Measurements from ENCODE around the gene SLC25A33. TPM values are rescaled to one million over a fixed set of nuclear protein-coding genes. Genes with fewer than 3 reads are reported as not detected.
A peak's percentile ranks its signal among the peaks of the same experiment; 100 is the strongest.
"Not testable (repeated sequence)": the region's sequence is repeated elsewhere in the genome, so short reads cannot be mapped to it uniquely, and the experiment has no call there.

SLC25A33 gene
- total RNA-seq, 2 experiments from 2014 or later: 4.1 to 4.4 TPM

DNA sequence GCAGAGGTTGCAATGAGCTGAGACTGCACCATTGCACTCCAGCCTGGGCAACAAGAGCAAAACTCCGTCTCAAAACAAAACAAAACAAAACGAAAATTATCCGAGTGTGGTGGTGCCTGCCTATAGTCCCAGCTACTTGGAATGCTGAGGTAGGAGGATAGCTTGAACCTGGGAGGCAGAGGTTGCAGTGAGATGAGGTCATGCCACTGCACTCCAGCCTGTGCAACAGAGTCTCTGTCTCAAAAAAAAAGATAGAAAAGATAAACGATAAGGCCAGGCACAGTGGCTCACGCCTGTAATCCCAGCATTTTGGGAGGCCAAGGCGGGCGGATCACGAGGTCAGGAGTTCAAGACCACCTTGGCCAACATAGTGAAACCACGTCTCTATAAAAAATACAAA is 23.7 kb upstream of the SLC25A33 start:
- H3K36me3 Mint-ChIP-seq (ENCODE audit: low read depth); ATAC-seq; H3K4me1 Mint-ChIP-seq (ENCODE audit: low read depth); POLR2A ChIA-PET; CTCF ChIA-PET; H3K27me3 Mint-ChIP-seq (ENCODE audit: low read depth); H3K9me3 Mint-ChIP-seq (ENCODE audit: insufficient read depth); H3K4me3 Mint-ChIP-seq; DNase-seq; H3K27ac Mint-ChIP-seq: not testable (repeated sequence)

DNA sequence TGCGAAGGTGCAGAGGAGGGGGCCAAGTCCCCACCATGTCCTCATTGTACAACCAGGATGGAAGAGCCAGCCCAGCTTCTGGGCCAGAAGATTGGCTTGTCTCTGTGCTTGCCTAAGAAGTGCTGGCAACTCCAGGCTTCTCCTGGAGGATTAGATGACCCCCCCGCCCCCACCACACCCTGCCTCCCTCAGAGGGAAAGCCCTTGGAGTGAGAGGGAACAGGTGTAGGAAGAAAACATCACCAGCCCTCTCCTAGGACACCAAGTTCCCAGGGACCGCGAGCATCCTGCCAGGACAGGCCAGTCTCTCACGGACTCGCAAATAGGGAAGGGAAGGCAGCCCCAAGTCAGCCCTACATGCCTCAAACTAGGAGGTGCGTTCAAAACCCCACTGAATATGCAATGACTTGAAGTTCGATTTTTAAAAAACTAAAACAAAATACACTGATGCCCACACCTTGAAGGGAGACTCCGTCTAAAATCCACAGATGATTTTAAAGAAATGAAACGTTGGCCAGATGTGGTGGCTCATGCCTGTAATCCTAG is 20.7 kb upstream of the SLC25A33 start:
- ChIA-PET POLR2A (no interaction called here), CTCF (no interaction called here)
- H3K36me3 Mint-ChIP-seq (ENCODE audit: low read depth): no peaks in the 10 kb centered on the region
- no peaks in the 10 kb centered on the region for H3K27me3 Mint-ChIP-seq (ENCODE audit: low read depth)
- H3K27ac Mint-ChIP-seq: no peak overlapping the region
- DNase-seq (no peak), ATAC-seq (no peak)
- no peaks in the 10 kb centered on the region for H3K4me1 Mint-ChIP-seq (ENCODE audit: low read depth)
- H3K9me3 Mint-ChIP-seq (ENCODE audit: insufficient read depth): no peaks in the 10 kb centered on the region
- no peak overlapping the region for H3K4me3 Mint-ChIP-seq

DNA sequence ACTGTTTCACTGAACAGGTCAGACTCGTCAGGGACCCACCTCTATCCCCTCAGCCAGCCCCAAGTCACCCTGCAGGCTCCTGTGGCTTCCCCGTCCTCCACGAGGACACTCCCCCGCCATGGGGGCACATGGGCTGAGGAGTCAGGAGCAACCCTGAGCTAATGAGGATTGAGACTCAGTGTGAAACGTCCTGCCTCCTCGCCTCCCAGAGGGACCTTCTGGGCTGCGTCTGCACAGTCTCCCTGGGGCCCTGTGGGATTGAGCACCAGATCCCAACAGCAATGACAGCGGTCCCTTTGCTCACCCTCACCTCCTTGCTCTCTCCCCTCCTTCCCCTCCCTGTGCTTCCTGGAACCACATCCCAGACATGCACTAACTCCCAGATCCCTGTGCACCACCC is 18.9 kb upstream of the SLC25A33 start:
- Mint-ChIP-seq H3K27ac (no peak overlapping the region), H3K9me3 (ENCODE audit: insufficient read depth) (no peaks in the 10 kb centered on the region), H3K4me3 (no peak overlapping the region), H3K27me3 (ENCODE audit: low read depth) (no peaks in the 10 kb centered on the region), H3K36me3 (ENCODE audit: low read depth) (no peaks in the 10 kb centered on the region), H3K4me1 (ENCODE audit: low read depth) (no peaks in the 10 kb centered on the region)
- DNase-seq (no peak), ATAC-seq (no peak)
- POLR2A ChIA-PET: no interaction called here
- CTCF ChIA-PET: no interaction called here

DNA sequence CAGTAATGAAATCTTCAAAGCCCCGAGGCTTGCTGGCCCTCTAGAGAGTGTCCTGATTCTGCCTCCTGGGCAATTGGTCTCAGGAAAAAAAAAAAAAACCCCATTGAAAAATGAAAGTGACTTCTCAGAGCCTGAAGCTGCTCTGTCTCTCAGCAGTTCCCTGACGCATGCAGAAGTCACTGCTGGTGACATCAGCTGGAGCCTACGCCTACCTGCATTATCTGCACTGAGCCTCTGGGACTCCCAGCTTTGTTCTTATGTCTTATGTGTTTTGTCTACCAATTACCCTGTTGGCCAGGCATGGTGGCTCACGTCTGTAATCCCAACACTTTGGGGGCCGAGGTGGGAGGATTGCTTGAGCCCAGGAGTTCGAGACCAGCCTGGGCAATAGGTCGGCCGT is 10.1 kb upstream of the SLC25A33 start:
- Mint-ChIP-seq H3K9me3 (ENCODE audit: insufficient read depth) (no peaks in the 10 kb centered on the region), H3K36me3 (ENCODE audit: low read depth) (no peaks in the 10 kb centered on the region), H3K27me3 (ENCODE audit: low read depth) (no peaks in the 10 kb centered on the region), H3K4me3 (no peak overlapping the region), H3K4me1 (ENCODE audit: low read depth) (no peaks in the 10 kb centered on the region), H3K27ac (no peak overlapping the region)
- DNase-seq (no peak), ATAC-seq (no peak)
- CTCF ChIA-PET: no interaction called here
- POLR2A ChIA-PET: no interaction called here

DNA sequence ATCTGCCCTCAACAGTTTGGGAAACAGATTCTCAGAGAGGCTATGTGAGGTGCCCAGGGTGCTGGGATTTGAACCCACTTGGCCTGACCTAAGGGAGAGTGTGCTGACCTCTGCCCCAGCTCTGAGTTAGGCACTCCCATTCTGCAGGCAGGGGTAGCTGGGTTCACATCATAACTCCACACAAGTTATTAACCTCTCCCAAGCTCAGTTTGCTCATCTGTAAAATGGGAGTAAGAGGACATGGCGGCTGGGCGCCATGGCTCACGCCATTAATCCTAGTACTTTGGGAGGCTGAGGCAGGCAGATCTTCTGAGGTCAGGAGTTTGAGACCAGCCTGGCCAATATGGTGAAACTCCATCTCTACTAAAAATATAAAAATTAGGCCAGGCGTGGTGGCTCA is 8.9 kb upstream of the SLC25A33 start:
- Mint-ChIP-seq H3K9me3 (ENCODE audit: insufficient read depth) (no peaks in the 10 kb centered on the region), H3K27me3 (ENCODE audit: low read depth) (no peaks in the 10 kb centered on the region), H3K4me3 (no peak overlapping the region), H3K36me3 (ENCODE audit: low read depth) (no peaks in the 10 kb centered on the region), H3K27ac (no peak overlapping the region), H3K4me1 (ENCODE audit: low read depth) (no peaks in the 10 kb centered on the region)
- ChIA-PET POLR2A (no interaction called here), CTCF (no interaction called here)
- DNase-seq: no peak
- ATAC-seq: no peak

DNA sequence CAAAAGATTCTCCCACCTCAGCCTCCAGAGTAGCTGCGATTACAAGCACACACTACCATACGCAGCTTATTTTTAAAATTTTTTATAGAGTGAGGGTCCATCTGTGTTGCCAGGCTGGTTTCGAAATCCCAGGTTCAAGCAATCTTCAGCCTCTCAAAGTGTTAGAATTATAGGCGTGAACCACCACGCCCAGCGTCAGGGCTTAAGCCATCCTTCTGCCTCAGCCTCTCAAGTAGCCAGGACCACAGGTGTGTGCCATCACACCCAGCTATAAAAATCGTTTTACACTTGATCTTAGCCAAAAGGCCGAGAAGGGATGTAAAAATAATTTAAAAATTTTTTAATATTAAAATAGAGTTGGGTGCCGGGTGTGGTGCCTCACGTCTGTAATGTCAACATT is 4.3 kb upstream of the SLC25A33 start:
- CTCF ChIA-PET: no interaction called here
- ATAC-seq: no peak
- no peak for DNase-seq
- no peaks in the 10 kb centered on the region for H3K36me3 Mint-ChIP-seq (ENCODE audit: low read depth)
- H3K9me3 Mint-ChIP-seq (ENCODE audit: insufficient read depth): no peaks in the 10 kb centered on the region
- H3K27me3 Mint-ChIP-seq (ENCODE audit: low read depth): no peaks in the 10 kb centered on the region
- peaks cover 14% of the 10 kb centered on the region for H3K4me1 Mint-ChIP-seq (ENCODE audit: low read depth)
- POLR2A ChIA-PET: no interaction called here
- no peak overlapping the region for H3K4me3 Mint-ChIP-seq
- no peak overlapping the region for H3K27ac Mint-ChIP-seq

DNA sequence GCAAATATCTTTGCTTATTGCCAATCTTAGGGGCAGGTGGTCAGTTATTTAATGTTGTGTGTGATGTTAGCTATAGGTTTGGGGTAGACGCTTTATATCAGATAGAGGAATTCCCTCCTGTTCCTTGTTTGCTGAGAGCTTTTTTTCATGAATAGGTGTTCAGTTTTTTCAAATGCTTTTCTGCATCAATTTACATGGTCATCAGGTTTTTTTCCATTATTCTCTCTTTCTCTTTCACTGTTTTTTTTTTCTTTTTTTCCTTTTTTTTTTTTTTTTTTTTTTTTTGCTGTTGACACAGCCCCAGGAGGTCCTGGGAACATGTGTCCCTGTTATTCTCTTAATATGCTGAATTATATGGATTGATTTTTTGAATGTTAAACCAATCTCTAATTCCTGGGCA is 3.0 kb upstream of the SLC25A33 start:
- peaks cover 4% of the 10 kb centered on the region for H3K36me3 Mint-ChIP-seq (ENCODE audit: low read depth)
- peaks cover 25% of the 10 kb centered on the region for H3K4me1 Mint-ChIP-seq (ENCODE audit: low read depth)
- POLR2A ChIA-PET: interaction anchor here (0.6 kb wide), 1 partner anchor 145 kb away, joined by 3 read pairs; no protein-coding TSS in a partner anchor
- no peaks in the 10 kb centered on the region for H3K9me3 Mint-ChIP-seq (ENCODE audit: insufficient read depth)
- CTCF ChIA-PET: interaction anchor here (0.8 to 1.0 kb wide), 2 partner anchors 41 to 45 kb away, joined by 3 to 4 read pairs; no protein-coding TSS in a partner anchor
- ATAC-seq (no peak), DNase-seq (no peak)
- H3K27ac Mint-ChIP-seq: no peak overlapping the region
- H3K4me3 Mint-ChIP-seq: no peak overlapping the region
- no peaks in the 10 kb centered on the region for H3K27me3 Mint-ChIP-seq (ENCODE audit: low read depth)

DNA sequence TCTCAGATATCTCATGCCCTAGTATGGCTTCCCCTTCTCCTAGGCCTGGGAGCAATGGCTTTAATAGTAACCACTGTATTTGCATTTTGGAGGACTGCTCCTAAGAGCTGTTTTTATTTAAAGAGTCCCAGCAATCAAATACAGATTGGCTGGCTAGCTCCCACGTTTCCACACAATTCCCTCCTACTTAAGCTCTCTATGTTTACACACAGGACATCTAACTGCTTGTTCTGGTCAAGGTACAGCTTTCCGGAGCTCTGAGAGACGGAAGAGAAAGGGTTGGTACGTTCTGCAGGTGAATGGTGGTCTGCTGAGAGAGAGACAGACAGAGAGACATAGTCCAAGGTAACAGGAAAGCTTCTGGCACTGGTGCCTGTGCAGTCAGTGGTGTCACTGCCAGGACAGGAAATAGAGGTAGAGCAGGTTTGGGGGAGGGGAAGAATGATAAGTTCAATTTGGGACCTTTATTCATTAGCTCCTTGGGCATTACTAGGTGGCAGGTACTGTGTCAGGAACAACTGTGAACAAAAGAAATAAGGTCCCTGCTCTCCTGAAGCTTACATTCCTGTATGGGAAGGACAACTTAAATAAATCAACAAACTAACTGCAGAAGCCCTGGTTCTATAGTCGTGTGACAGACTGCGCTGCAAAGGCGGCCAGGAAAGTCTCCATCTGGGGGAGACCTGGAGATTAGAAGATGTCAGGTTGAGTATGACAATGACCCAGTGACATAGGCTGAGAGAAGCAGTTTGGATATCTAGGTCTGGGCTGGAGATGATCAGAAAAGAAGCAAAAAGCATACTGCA is 1.2 kb upstream of the SLC25A33 start:
- ChIA-PET POLR2A (interaction anchor here (1.3 kb wide), 1 partner anchor 21 kb away, joined by 6 read pairs; no protein-coding TSS in a partner anchor), CTCF (interaction anchor here (1.1 kb wide), 2 partner anchors 13 to 42 kb away, joined by 3 to 4 read pairs; no protein-coding TSS in a partner anchor)
- peak overlapping the region; percentile 4 for H3K4me3 Mint-ChIP-seq
- peaks cover 11% of the 10 kb centered on the region for H3K36me3 Mint-ChIP-seq (ENCODE audit: low read depth)
- DNase-seq (no peak), ATAC-seq (no peak)
- peak overlapping the region; percentile 68 for H3K27ac Mint-ChIP-seq
- H3K27me3 Mint-ChIP-seq (ENCODE audit: low read depth): no peaks in the 10 kb centered on the region
- no peaks in the 10 kb centered on the region for H3K9me3 Mint-ChIP-seq (ENCODE audit: insufficient read depth)
- peaks cover 35% of the 10 kb centered on the region for H3K4me1 Mint-ChIP-seq (ENCODE audit: low read depth)

DNA sequence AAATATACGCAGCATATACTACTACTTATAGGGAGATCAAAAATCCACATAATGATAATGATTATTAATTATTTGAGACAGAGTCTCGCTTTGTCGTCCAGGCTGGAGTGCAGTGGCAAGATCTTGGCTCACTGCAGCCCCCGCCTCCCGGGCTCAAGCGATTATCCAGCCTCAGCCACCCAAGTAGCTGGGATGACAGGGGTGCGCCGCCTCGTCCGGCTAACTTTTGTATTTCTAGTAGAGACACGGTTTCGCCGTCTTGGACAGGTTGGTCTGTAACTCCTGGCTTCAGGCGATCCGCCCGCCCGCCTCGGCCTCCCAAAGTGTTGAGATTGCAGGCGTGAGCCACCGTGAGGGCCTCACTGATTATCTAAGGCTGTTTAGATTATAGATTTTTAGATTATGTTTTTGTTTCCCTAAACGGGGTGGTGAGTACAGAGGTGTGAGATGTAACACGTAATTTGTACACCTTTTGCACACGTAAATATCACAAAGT is 548 bp upstream of the SLC25A33 start:
- Mint-ChIP-seq H3K27ac (peak overlapping the region; percentile 88), H3K4me3 (peak overlapping the region; percentile 73), H3K4me1 (ENCODE audit: low read depth) (peaks cover 35% of the 10 kb centered on the region), H3K9me3 (ENCODE audit: insufficient read depth) (no peaks in the 10 kb centered on the region), H3K27me3 (ENCODE audit: low read depth) (no peaks in the 10 kb centered on the region), H3K36me3 (ENCODE audit: low read depth) (peaks cover 11% of the 10 kb centered on the region)
- DNase-seq (no peak), ATAC-seq (no peak)
- CTCF ChIA-PET: interaction anchor here (0.9 to 1.1 kb wide), 4 partner anchors 12 to 248 kb away, joined by 3 to 4 read pairs (median 4); no protein-coding TSS in a partner anchor
- POLR2A ChIA-PET: interaction anchor here (1.2 to 1.3 kb wide), 2 partner anchors 20 to 91 kb away, joined by 3 to 6 read pairs; no protein-coding TSS in a partner anchor

DNA sequence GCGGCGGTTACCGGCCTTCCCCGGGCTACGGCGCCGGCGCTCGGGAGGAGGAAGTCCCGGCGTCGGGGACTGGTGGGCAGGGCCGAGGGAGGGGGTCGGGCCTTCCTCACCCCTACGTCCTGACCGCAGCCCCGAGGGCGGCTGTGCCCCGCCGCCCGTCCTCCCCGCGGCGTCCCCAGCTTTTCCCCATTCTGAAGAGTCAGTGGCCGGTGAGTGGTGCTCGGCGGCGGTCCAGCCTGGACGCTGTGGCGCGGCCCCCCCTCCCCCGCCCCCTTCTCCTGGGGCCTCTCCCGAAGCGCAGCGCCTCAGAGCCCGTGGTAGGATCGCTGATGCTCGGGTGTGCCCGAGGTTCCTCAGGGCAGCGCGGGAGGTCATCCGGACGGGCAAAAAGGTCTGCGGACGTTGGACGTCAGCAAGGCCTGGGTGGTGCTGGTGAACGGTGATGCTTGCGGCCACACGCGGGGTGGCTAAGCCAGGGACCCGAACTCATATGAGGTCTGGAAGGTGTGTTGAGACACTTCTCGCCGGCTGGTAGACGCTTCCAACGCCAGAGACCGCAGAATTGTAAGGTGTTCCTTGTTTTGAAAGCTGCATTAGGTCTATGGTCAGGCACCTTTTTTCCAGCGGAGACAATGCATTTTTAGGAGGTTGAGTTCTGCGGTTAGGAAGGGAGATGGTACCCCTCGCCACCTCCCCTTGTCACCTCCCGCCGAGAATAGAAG is 725 bp downstream of the SLC25A33 start:
- Mint-ChIP-seq H3K27me3 (ENCODE audit: low read depth) (no peaks in the 10 kb centered on the region), H3K36me3 (ENCODE audit: low read depth) (peaks cover 11% of the 10 kb centered on the region), H3K9me3 (ENCODE audit: insufficient read depth) (no peaks in the 10 kb centered on the region), H3K4me1 (ENCODE audit: low read depth) (peaks cover 35% of the 10 kb centered on the region), H3K4me3 (peak overlapping the region; percentile 86), H3K27ac (peak overlapping the region; percentile 85)
- peak; percentile 59 for ATAC-seq
- ChIA-PET CTCF (interaction anchor here (0.9 kb wide), 2 partner anchors 24 to 249 kb away, joined by 3 to 4 read pairs; no protein-coding TSS in a partner anchor), POLR2A (interaction anchor here (1.0 to 1.2 kb wide), 2 partner anchors 11 to 90 kb away, joined by 3 read pairs; no protein-coding TSS in a partner anchor)
- peak; percentile 53 for DNase-seq

DNA sequence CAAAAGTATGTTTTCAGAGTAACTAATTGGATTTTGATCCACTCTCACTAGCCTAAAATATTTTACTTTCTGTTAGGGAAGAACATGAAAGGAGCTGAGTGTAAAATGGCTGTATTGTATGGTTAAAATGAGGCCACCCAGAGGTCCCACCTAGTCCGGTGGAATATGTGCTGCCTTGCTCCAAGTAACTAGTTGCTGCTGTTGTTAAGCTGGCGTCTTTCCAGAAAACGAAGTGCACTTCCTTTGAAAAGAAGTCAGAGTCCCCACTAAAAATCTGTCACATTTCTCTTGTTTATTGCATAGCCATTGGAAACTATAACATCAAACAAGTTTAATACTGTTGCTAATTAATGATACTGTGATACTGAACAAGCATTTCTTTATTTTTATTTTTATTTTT is 3.2 kb downstream of the SLC25A33 start:
- ATAC-seq (no peak), DNase-seq (no peak)
- Mint-ChIP-seq H3K27ac (peak overlapping the region; percentile 18), H3K36me3 (ENCODE audit: low read depth) (peaks cover 11% of the 10 kb centered on the region), H3K4me3 (no peak overlapping the region), H3K4me1 (ENCODE audit: low read depth) (peaks cover 35% of the 10 kb centered on the region), H3K27me3 (ENCODE audit: low read depth) (no peaks in the 10 kb centered on the region), H3K9me3 (ENCODE audit: insufficient read depth) (no peaks in the 10 kb centered on the region)
- ChIA-PET POLR2A (no interaction called here), CTCF (interaction anchor here (1.4 kb wide), 1 partner anchor 47 kb away, joined by 5 read pairs; no protein-coding TSS in a partner anchor)

DNA sequence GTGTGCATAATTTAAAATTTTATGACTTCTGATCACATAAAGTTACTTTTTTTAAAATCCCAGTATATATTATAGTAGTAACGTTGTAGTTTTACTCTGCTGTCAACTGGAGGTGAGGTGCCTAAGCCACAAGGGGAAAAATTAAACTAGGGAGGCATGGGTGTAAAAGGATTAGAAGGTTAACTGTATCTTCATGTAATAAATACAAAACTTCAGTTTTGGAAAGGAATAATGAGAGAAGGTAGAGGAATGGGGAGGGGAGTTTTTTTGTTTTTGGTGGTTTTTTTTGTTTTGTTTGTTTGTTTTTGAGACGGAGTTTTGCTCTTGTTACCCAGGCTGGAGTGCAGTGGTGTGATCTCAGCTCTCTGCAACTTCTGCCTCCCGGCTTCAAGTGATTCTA is 5.7 kb downstream of the SLC25A33 start:
- H3K4me3 Mint-ChIP-seq: no peak overlapping the region
- ATAC-seq: no peak
- peaks cover 11% of the 10 kb centered on the region for H3K36me3 Mint-ChIP-seq (ENCODE audit: low read depth)

More for the DNA sequence above, 5.7 kb downstream of the SLC25A33 start:
- CTCF ChIA-PET: no interaction called here
- no peak for DNase-seq
- Mint-ChIP-seq H3K9me3 (ENCODE audit: insufficient read depth) (no peaks in the 10 kb centered on the region), H3K4me1 (ENCODE audit: low read depth) (peaks cover 21% of the 10 kb centered on the region), H3K27me3 (ENCODE audit: low read depth) (no peaks in the 10 kb centered on the region), H3K27ac (no peak overlapping the region)
- POLR2A ChIA-PET: no interaction called here

Data from activated CD8-positive, alpha-beta T cell treated with anti-CD3 and anti-CD28 coated beads, Interleukin-2, amount 10 ng/mL, durations not matched to agents 7 days and 5 days (primary cell).